NCI-H2196 (cell line): ENCODE data around the gene ZDHHC8.

Experiments used
- DNase-seq: peaks from one replicate; lab custom pipeline; 2025; ENCODE audit not compliant: unreplicated experiment; lab: John Stamatoyannopoulos, UW

ZDHHC8 gene

GRCh38 chr22:20177217-20177911 is 45.8 kb downstream of the ZDHHC8 start:
- no peak for DNase-seq

GRCh38 chr22:20178075-20178914 is 46.7 kb downstream of the ZDHHC8 start:
- DNase-seq: no peak

- no peak for DNase-seq
These were observed 47.3 kb downstream of the ZDHHC8 start for GRCh38 chr22:20178915-20179227.

GRCh38 chr22:20179455-20180244 is 48.0 kb downstream of the ZDHHC8 start:
- no peak for DNase-seq

GRCh38 chr22:20180245-20180630 is 48.6 kb downstream of the ZDHHC8 start:
- no peak for DNase-seq

- no peak for DNase-seq
These were observed 49.0 kb downstream of the ZDHHC8 start for GRCh38 chr22:20180640-20181039.

- DNase-seq: no peak
These were observed 49.7 kb downstream of the ZDHHC8 start for GRCh38 chr22:20181194-20181883.

GRCh38 chr22:20181884-20182236 is 50.3 kb downstream of the ZDHHC8 start:
- no peak for DNase-seq

- no peak for DNase-seq
These were observed 50.8 kb downstream of the ZDHHC8 start for GRCh38 chr22:20182365-20182764.

- no peak for DNase-seq
These were observed 51.5 kb downstream of the ZDHHC8 start for GRCh38 chr22:20183101-20183500.

GRCh38 chr22:20183823-20184222 is 52.2 kb downstream of the ZDHHC8 start:
- DNase-seq: no peak

- no peak for DNase-seq
These were observed 53.0 kb downstream of the ZDHHC8 start for GRCh38 chr22:20184501-20185165.

- no peak for DNase-seq
These were observed 54.1 kb downstream of the ZDHHC8 start for GRCh38 chr22:20185750-20186149.

GRCh38 chr22:20186183-20186870 is 54.7 kb downstream of the ZDHHC8 start:
- DNase-seq: no peak

- DNase-seq: no peak
These were observed 55.4 kb downstream of the ZDHHC8 start for GRCh38 chr22:20186871-20187546.

GRCh38 chr22:20187777-20188566 is 56.4 kb downstream of the ZDHHC8 start:
- DNase-seq: no peak

GRCh38 chr22:20188567-20188877 is 56.9 kb downstream of the ZDHHC8 start:
- DNase-seq: no peak

- DNase-seq: no peak
These were observed 59.5 kb downstream of the ZDHHC8 start for GRCh38 chr22:20191000-20191515.

GRCh38 chr22:20191803-20192202 is 60.2 kb downstream of the ZDHHC8 start:
- DNase-seq: no peak
